B cell (primary cell): Measurements from ENCODE around the gene FIBP. TPM values are rescaled to one million over a fixed set of nuclear protein-coding genes. Genes with fewer than 3 reads are reported as not detected.
A peak's percentile ranks its signal among the peaks of the same experiment; 100 is the strongest.

Source experiments
- ATAC-seq: fragments of 200-7000 bp; cut with Tn5 transposase; one replicate; pipeline ENCODE4 v1.10.0; 2021; ENCODE audit warnings: low read depth, mild to moderate bottlenecking, moderate number of reproducible peaks, moderate library complexity
- CTCF ChIA-PET: fragments of 350-600 bp; sonication (Branson Sonifier 250); formaldehyde crosslinking; loops from one replicate; lab custom pipeline; 2021; ENCODE audit warnings: antibody characterized with exemption, inconsistent platforms; lab: Charles Lee
- POLR2A ChIA-PET: fragments of 350-600 bp; sonication (Branson Sonifier 250); formaldehyde crosslinking; loops from one replicate; lab custom pipeline; 2021; ENCODE audit warnings: antibody characterized with exemption; lab: Charles Lee
- DNase-seq: peaks from one replicate; pipeline ENCODE4 v3.0.0; 2013
- H2AFZ ChIP-seq: 2 replicates; pipeline ENCODE4 v1.6.1; 2012; ENCODE audit warnings: mild to moderate bottlenecking, low read depth, low read length; ENCODE audit not compliant: insufficient read depth, poor library complexity, severe bottlenecking
- H3K27ac ChIP-seq, 2 donors: 1 replicate in 1 of 2; 2 replicates in 1 of 2; pipeline ENCODE4 v1.5.1; 2012 to 2013; ENCODE audit warnings: low read length in 2 of 2, mild to moderate bottlenecking in 2 of 2, moderate library complexity in 1 of 2
- H3K27me3 ChIP-seq, 4 experiments: fragments of 200-600 bp in 1 of 4; sonication (generic) in 1 of 4; replicated peaks in 1 of 4; 1 replicate in 2 of 4; 2 replicates in 2 of 4; pipeline versions ENCODE4 v1.6.1 to v1.7.0; 2013 to 2016; ENCODE audit warnings: low read length in 3 of 4, mild to moderate bottlenecking in 2 of 4, mixed read lengths in 1 of 4, moderate library complexity in 1 of 4; ENCODE audit not compliant: insufficient read depth in 4 of 4, control insufficient read depth in 3 of 4; ENCODE audit errors: control extremely low read depth in 1 of 4
- H3K36me3 ChIP-seq, 2 experiments: replicated peaks in 1 of 2; 1 replicate in 1 of 2; 2 replicates in 1 of 2; pipeline versions ENCODE4 v1.6.1 to v1.7.1; 2013; ENCODE audit warnings: low read length in 1 of 2; ENCODE audit not compliant: insufficient read depth in 2 of 2, control insufficient read depth in 1 of 2; ENCODE audit errors: control extremely low read depth in 1 of 2, extremely low read depth in 1 of 2
- H3K4me1 ChIP-seq, 2 donors: fragments of 200-600 bp in 1 of 2; sonication (generic) in 1 of 2; 1 replicate in 1 of 2; 2 replicates in 1 of 2; pipeline versions ENCODE4 v1.5.1 to v1.6.1; 2013 to 2017; ENCODE audit warnings: low read length in 2 of 2; ENCODE audit not compliant: control insufficient read depth in 2 of 2, insufficient read depth in 2 of 2
- H3K4me2 ChIP-seq: replicated peaks from 2 replicates; pipeline ENCODE3; 2012; ENCODE audit warnings: mild to moderate bottlenecking, low read depth, low read length; ENCODE audit not compliant: poor library complexity, severe bottlenecking
- H3K4me3 ChIP-seq, 5 experiments: fragments of 200-600 bp in 1 of 5; sonication (generic) in 1 of 5; 1 replicate in 3 of 5; 2 replicates in 2 of 5; pipeline versions ENCODE4 v1.5.1 to v1.7.0; 2011 to 2016; ENCODE audit warnings: low read length in 4 of 5, mild to moderate bottlenecking in 4 of 5, low read depth in 2 of 5, control low read depth in 1 of 5, moderate library complexity in 1 of 5; ENCODE audit not compliant: insufficient read depth in 1 of 5; ENCODE audit errors: control extremely low read depth in 1 of 5, extremely low read depth in 1 of 5
- H3K79me2 ChIP-seq: fragments of 200-600 bp; sonication (generic); one replicate; pipeline ENCODE4 v1.6.0; 2016; ENCODE audit warnings: low read length; ENCODE audit not compliant: control insufficient read depth, insufficient read depth
- H3K9ac ChIP-seq: fragments of 200-600 bp; sonication (generic); 2 replicates; pipeline ENCODE4 v1.6.1; 2017; ENCODE audit warnings: mild to moderate bottlenecking, low read length, moderate library complexity
- H3K9me3 ChIP-seq, 3 donors: one replicate each; pipeline versions ENCODE4 v1.6.1 to v1.7.1; 2013; ENCODE audit warnings: low read length in 2 of 3; ENCODE audit not compliant: control insufficient read depth in 2 of 3, insufficient read depth in 1 of 3; ENCODE audit errors: control extremely low read depth in 1 of 3
- H4K20me1 ChIP-seq: 2 replicates; pipeline ENCODE4 v1.6.0; 2012; ENCODE audit warnings: mild to moderate bottlenecking, low read length; ENCODE audit not compliant: insufficient read depth, control insufficient read depth, poor library complexity, severe bottlenecking
- H3K27ac Mint-ChIP-seq: one replicate; pipeline ENCODE4 v1.8.0; 2021; ENCODE audit warnings: mixed read lengths
- H3K27me3 Mint-ChIP-seq: one replicate; pipeline ENCODE4 v1.8.0; 2021; ENCODE audit warnings: mixed read lengths
- H3K4me1 Mint-ChIP-seq: one replicate; pipeline ENCODE4 v1.8.0; 2021; ENCODE audit warnings: mixed read lengths
- H3K4me3 Mint-ChIP-seq: one replicate; pipeline ENCODE4 v1.8.0; 2021; ENCODE audit warnings: mixed read lengths
- H3K9me3 Mint-ChIP-seq: one replicate; pipeline ENCODE4 v1.8.0; 2022; ENCODE audit warnings: mixed read lengths; ENCODE audit not compliant: insufficient read depth
- EZH2 ChIP-seq: IDR thresholded peaks from 2 replicates; pipeline ENCODE4 v1.6.1; 2012; ENCODE audit warnings: borderline replicate concordance, low read depth, mild to moderate bottlenecking, moderate library complexity, low read length; ENCODE audit not compliant: insufficient read depth, poor library complexity, severe bottlenecking
- WGBS: methylation state at CpG from one replicate; pipeline ENCODE4 v1.1.5; 2013; ENCODE audit warnings: missing lambda C conversion rate; ENCODE audit not compliant: insufficient coverage; 5-methylcytosine and 5-hydroxymethylcytosine counted together
- intact Hi-C: fragments of 100-400 bp; cut with micrococcal nuclease; formaldehyde crosslinking; loops from one replicate; pipeline ENCODE4 v1.10.0; 2022
- polyA plus RNA-seq: library from polyadenylated mRNA; depleted of rRNA; stranded (reverse); fragments of >200 nt; gene quantifications from 2 replicates; pipeline ENCODE4 v1.2.3, GENCODE V29; 2012
- total RNA-seq, 2 donors: library from RNA; stranded (reverse); fragments of 120-200 nt in 1 of 2; gene quantifications; 1 replicate in 1 of 2; 2 replicates in 1 of 2; pipeline versions ENCODE4 v1.2.3 to v1.2.4, GENCODE V29; 2013 to 2022
- TF ChIP-seq, protein P1 (sequence below): fragments of 200-600 bp; IDR thresholded peaks from one replicate; pipeline ENCODE4 v1.8.0; 2022; ENCODE audit warnings: antibody characterized with exemption, mild to moderate bottlenecking

Gene FIBP
- total and polyA plus RNA-seq, 2 donors (not counting 1 experiment from before 2014, with no cell fraction given): 63.4 to 128 TPM

DNA sequence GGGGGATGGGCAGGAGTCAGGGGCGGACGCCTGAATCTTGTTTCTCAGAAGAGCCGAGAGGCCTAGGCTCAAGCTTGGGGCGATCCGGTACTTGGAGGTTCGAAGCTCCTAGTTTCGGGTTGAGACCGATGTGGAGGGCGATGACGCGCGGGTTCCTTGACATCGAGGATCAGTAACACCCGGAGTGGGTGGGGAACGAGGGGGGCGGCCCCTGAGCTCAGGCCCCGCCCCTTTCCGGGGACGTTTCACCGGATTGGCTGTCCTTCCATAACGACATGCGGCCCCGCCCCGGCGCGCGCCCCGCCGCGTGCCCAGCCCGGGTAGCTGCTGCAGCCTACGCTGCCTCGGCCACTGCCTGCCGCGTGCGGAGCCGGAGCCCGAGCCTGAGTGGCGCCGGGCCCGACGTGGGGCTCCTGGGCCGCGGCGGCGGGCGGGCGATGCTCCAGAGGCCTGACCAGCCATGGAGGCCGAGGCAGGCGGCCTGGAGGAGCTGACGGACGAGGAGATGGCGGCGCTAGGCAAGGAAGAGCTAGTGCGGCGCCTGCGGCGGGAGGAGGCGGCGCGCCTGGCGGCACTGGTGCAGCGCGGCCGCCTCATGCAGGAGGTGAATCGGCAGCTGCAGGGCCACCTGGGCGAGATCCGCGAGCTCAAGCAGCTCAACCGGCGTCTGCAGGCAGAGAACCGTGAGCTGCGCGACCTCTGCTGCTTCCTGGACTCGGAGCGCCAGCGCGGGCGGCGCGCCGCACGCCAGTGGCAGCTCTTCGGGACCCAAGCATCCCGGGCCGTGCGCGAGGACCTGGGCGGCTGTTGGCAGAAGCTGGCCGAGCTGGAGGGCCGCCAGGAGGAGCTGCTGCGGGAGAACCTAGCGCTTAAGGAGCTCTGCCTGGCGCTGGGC is 2.3 kb upstream of the FIBP start, which contains the start of gene CCDC85B:
Gene CCDC85B (plus strand): TSS at position 350 of the 895 bp plus-strand sequence. CDS start 111 bp downstream, at position 461.
- DNase-seq (peak; percentile 98), ATAC-seq (peak; percentile 70)
- H3K4me3 Mint-ChIP-seq: peak within 1 kb of the TSS; percentile 98
- peak within 1 kb of the TSS; percentile 85 for H3K27ac ChIP-seq
- peak within 1 kb of the TSS; percentile 18 to 88 (median 75) for H3K4me3 ChIP-seq
- peaks cover 21% of the 10 kb centered on the region for H4K20me1 ChIP-seq
- H3K9me3 Mint-ChIP-seq: no peaks in the 10 kb centered on the region
- peak within 1 kb of the TSS; percentile 99 for H2AFZ ChIP-seq
- H3K27me3 Mint-ChIP-seq: no peaks in the 10 kb centered on the region
- peaks cover 65% of the 10 kb centered on the region for H3K4me1 Mint-ChIP-seq
- intact Hi-C loops: loop anchor here (1.0 to 2.0 kb wide), 3 partner anchors 10 to 178 kb away; partner anchors contain the start of genes FOSL1 and KAT5
- H3K4me1 ChIP-seq: peaks cover 52 to 62% of the 10 kb centered on the region in 2 donors
- peak within 1 kb of the TSS; percentile 99 for H3K4me2 ChIP-seq
- under 1% methylated on average over 94 of the region's 94 CpGs for WGBS
- H3K27ac Mint-ChIP-seq: peak within 1 kb of the TSS; percentile 98
- ChIA-PET CTCF (interaction anchor here (0.6 to 15.5 kb wide), 31 partner anchors 8 to 1557 kb away, joined by 3 to 244 read pairs (median 4); partner anchors contain the start of genes C11orf68, CFL1, FOSL1 and KAT5), POLR2A (interaction anchor here (0.5 to 6.2 kb wide), 18 partner anchors 10 to 1215 kb away, joined by 3 to 65 read pairs (median 7); partner anchors contain the start of genes BANF1, C11orf68, CFL1 and DRAP1)
- H3K36me3 ChIP-seq: peaks cover 0 to 8% of the 10 kb centered on the region in 2 experiments
- H3K27me3 ChIP-seq: no peaks in the 10 kb centered on the region
- H3K79me2 ChIP-seq: peaks cover 24% of the 10 kb centered on the region
- no peak for TF ChIP-seq EZH2
- TF ChIP-seq, protein P1, sequence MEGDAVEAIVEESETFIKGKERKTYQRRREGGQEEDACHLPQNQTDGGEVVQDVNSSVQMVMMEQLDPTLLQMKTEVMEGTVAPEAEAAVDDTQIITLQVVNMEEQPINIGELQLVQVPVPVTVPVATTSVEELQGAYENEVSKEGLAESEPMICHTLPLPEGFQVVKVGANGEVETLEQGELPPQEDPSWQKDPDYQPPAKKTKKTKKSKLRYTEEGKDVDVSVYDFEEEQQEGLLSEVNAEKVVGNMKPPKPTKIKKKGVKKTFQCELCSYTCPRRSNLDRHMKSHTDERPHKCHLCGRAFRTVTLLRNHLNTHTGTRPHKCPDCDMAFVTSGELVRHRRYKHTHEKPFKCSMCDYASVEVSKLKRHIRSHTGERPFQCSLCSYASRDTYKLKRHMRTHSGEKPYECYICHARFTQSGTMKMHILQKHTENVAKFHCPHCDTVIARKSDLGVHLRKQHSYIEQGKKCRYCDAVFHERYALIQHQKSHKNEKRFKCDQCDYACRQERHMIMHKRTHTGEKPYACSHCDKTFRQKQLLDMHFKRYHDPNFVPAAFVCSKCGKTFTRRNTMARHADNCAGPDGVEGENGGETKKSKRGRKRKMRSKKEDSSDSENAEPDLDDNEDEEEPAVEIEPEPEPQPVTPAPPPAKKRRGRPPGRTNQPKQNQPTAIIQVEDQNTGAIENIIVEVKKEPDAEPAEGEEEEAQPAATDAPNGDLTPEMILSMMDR: peak; percentile 33
- peak within 1 kb of the TSS; percentile 96 for H3K9ac ChIP-seq
- H3K9me3 ChIP-seq: no peaks in the 10 kb centered on the region
